GOT3 (cell line): ENCODE data around the gene DNASE1L1.
A peak's percentile ranks its signal among the peaks of the same experiment; 100 is the strongest.

Experiments used
- DNase-seq: peaks from one replicate; lab custom pipeline; 2025; ENCODE audit warnings: mixed read lengths; lab: John Stamatoyannopoulos, UW

The DNASE1L1 gene

GRCh38 chrX:154382483-154383069 is 26.5 kb downstream of the DNASE1L1 start:
- DNase-seq, result no peak

- no peak for DNase-seq
Measured at GRCh38 chrX:154381271-154381670, 27.8 kb downstream of the DNASE1L1 start.

GRCh38 chrX:154380787-154381186 is 28.3 kb downstream of the DNASE1L1 start:
- DNase-seq, result no peak

- DNase-seq, result no peak
Measured at GRCh38 chrX:154380153-154380552, 28.9 kb downstream of the DNASE1L1 start.

- DNase-seq, result no peak
Measured at GRCh38 chrX:154379569-154379951, 29.5 kb downstream of the DNASE1L1 start.

GRCh38 chrX:154378799-154379568 is 30.1 kb downstream of the DNASE1L1 start, which contains the start of gene EMD:
EMD (plus strand) TSS chrX:154379295; CDS start chrX:154379485, 190 bp downstream.
- peak; percentile 93 for DNase-seq

- no peak for DNase-seq
Measured at GRCh38 chrX:154378059-154378798, 30.8 kb downstream of the DNASE1L1 start.

- no peak for DNase-seq
Measured at GRCh38 chrX:154376774-154377173, 32.3 kb downstream of the DNASE1L1 start.

- no peak for DNase-seq
Measured at GRCh38 chrX:154375156-154375504, 33.9 kb downstream of the DNASE1L1 start.

GRCh38 chrX:154374313-154375155 is 34.5 kb downstream of the DNASE1L1 start, which contains the start of gene FLNA:
FLNA (minus strand) TSS chrX:154374634; CDS start chrX:154371245, 3,389 bp downstream.
- no peak for DNase-seq

GRCh38 chrX:154373340-154374306 is 35.4 kb downstream of the DNASE1L1 start:
- DNase-seq, result no peak

GRCh38 chrX:154372612-154373022 is 36.4 kb downstream of the DNASE1L1 start:
- no peak for DNase-seq

- DNase-seq, result no peak
Measured at GRCh38 chrX:154371789-154372300, 37.2 kb downstream of the DNASE1L1 start.

GRCh38 chrX:154371017-154371788 is 37.9 kb downstream of the DNASE1L1 start:
- DNase-seq, result peak; percentile 75

GRCh38 chrX:154370300-154371016 is 38.6 kb downstream of the DNASE1L1 start:
- DNase-seq, result no peak

GRCh38 chrX:154369449-154370299 is 39.4 kb downstream of the DNASE1L1 start:
- DNase-seq, result peak; percentile 58

GRCh38 chrX:154368630-154369448 is 40.2 kb downstream of the DNASE1L1 start:
- peak; percentile 55 for DNase-seq
